ENCODE data around the gene F11. TPM values are rescaled to one million over a fixed set of nuclear protein-coding genes. Genes with fewer than 3 reads are reported as not detected.
"Not testable (repeated sequence)": the region's sequence is repeated elsewhere in the genome, so short reads cannot be mapped to it uniquely, and the experiment has no call there.

Gene F11
- total and polyA plus RNA-seq, 2 experiments from 2014 or later: not detected

DNA sequence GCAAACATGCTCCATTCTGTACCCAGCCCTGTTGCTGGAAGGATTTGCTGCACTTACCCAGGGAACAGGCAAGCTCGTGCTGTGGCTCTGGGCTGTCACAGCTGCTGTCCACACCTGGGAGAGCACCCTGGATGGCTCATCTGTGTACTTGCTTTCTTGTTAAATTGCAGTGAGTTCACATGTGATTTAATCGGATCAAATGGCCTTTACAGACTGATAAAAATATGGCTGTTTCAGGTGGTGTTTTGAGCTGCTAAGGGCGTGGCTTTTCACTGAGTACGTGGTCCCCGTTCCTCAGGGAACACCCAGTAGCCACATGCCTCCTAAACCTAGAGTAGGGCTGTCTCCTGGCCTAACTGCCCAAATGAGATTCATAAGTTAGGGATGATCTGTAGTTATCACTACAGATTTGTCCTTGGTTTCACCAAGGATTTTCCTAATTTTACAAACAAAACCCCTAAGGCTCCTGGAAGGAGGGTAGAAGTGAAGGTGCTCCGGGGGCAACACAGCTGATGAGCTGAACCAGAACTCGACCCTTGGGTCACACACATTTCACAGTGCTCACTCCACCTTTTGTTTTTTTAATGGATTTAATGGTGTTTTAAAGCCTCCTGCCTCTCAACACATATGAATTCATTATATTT, 25.0 kb upstream of the F11 start:
- Histone ChIP-seq H3K4me3 (no peak overlapping the region), H3K27ac (no peak overlapping the region), H4K20me1 (ENCODE audit: insufficient read depth) (no peaks in the 10 kb centered on the region), H3K79me2 (ENCODE audit: insufficient read depth) (no peaks in the 10 kb centered on the region), H3F3A (ENCODE audit: insufficient read depth) (no peaks in the 10 kb centered on the region), H3K4me2 (ENCODE audit: unreplicated experiment) (no peak overlapping the region), H2AFZ (no peak overlapping the region), H3K9me2 (ENCODE audit: insufficient read depth) (no peaks in the 10 kb centered on the region), H3K27me3 (replicated peaks; ENCODE audit: insufficient read depth) (no peaks in the 10 kb centered on the region), H3K4me1 (ENCODE audit: insufficient read depth) (no peaks in the 10 kb centered on the region), H3K9me3 (ENCODE audit: low read depth) (no peaks in the 10 kb centered on the region), H3K36me3 (ENCODE audit: low read depth) (no peaks in the 10 kb centered on the region), H3K9ac (no peak overlapping the region)
- in situ Hi-C loops (cut with MboI): no loop called here
- TF ChIP-seq EZH2 (IDR thresholded peaks at IDR 0.05; ENCODE audit: insufficient read depth, poor library complexity, severe bottlenecking) (no peak), EZH2phosphoT487 (IDR thresholded peaks at IDR 0.05; ENCODE audit: insufficient read depth, low read depth) (no peak)
- WGBS, 2 experiments (ENCODE audit: low coverage in 1 of 2, low lambda C conversion rate in 2 of 2, missing lambda C conversion rate in 2 of 2): 25 to 28% methylated on average over 7 of the region's 7 CpGs
- DNase-seq: no peak

GRCh38 chr4:186241616-186242015, 24.4 kb upstream of the F11 start:
- Histone ChIP-seq H2AFZ (no peak overlapping the region), H3K4me1 (ENCODE audit: insufficient read depth) (no peaks in the 10 kb centered on the region), H4K20me1 (ENCODE audit: insufficient read depth) (no peaks in the 10 kb centered on the region), H3K27ac (no peak overlapping the region), H3K4me3 (no peak overlapping the region), H3K4me2 (ENCODE audit: unreplicated experiment) (no peak overlapping the region), H3F3A (ENCODE audit: insufficient read depth) (no peaks in the 10 kb centered on the region), H3K79me2 (ENCODE audit: insufficient read depth) (no peaks in the 10 kb centered on the region), H3K9ac (no peak overlapping the region), H3K9me3 (ENCODE audit: low read depth) (no peaks in the 10 kb centered on the region), H3K27me3 (replicated peaks; ENCODE audit: insufficient read depth) (no peaks in the 10 kb centered on the region), H3K36me3 (ENCODE audit: low read depth) (no peaks in the 10 kb centered on the region), H3K9me2 (ENCODE audit: insufficient read depth) (no peaks in the 10 kb centered on the region)
- TF ChIP-seq EZH2phosphoT487 (IDR thresholded peaks at IDR 0.05; ENCODE audit: insufficient read depth, low read depth) (no peak), EZH2 (IDR thresholded peaks at IDR 0.05; ENCODE audit: insufficient read depth, poor library complexity, severe bottlenecking) (no peak)
- 31 to 32% methylated on average over 4 of the region's 4 CpGs for WGBS, 2 experiments (ENCODE audit: low coverage in 1 of 2, low lambda C conversion rate in 2 of 2, missing lambda C conversion rate in 2 of 2)
- no peak for DNase-seq
- in situ Hi-C loops (cut with MboI): no loop called here

DNA sequence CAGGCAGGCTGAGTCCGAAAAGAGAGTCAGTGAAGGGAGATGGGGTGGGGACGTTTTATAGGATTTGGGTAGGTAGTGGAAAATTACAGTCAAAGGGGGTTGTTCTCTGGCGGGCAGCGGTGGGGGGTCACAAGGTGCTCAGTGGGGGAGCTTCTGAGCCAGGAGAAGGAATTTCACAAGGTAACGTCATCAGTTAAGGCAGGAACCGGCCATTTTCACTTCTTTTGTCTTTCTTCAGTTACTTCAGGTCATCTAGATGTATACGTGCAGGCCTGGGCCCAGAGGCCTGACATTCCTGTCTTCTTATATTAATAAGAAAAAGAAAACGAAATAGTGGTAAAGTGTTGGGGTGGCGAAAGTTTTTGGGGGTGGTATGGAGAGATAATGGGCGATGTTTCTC, 24.0 kb upstream of the F11 start:
- H3K36me3 ChIP-seq (ENCODE audit: low read depth); H3K9me3 ChIP-seq (ENCODE audit: low read depth); H3K27me3 ChIP-seq (replicated peaks; ENCODE audit: insufficient read depth); H3F3A ChIP-seq (ENCODE audit: insufficient read depth); H3K27ac ChIP-seq; H4K20me1 ChIP-seq (ENCODE audit: insufficient read depth); in situ Hi-C loops (cut with MboI); H3K4me1 ChIP-seq (ENCODE audit: insufficient read depth); H2AFZ ChIP-seq; H3K4me2 ChIP-seq (ENCODE audit: unreplicated experiment); H3K9ac ChIP-seq; H3K4me3 ChIP-seq; DNase-seq; H3K9me2 ChIP-seq (ENCODE audit: insufficient read depth); H3K79me2 ChIP-seq (ENCODE audit: insufficient read depth): not testable (repeated sequence)
- WGBS, 2 experiments (ENCODE audit: low coverage in 1 of 2, low lambda C conversion rate in 2 of 2, missing lambda C conversion rate in 2 of 2): 35 to 41% methylated on average over 10 of the region's 10 CpGs

DNA sequence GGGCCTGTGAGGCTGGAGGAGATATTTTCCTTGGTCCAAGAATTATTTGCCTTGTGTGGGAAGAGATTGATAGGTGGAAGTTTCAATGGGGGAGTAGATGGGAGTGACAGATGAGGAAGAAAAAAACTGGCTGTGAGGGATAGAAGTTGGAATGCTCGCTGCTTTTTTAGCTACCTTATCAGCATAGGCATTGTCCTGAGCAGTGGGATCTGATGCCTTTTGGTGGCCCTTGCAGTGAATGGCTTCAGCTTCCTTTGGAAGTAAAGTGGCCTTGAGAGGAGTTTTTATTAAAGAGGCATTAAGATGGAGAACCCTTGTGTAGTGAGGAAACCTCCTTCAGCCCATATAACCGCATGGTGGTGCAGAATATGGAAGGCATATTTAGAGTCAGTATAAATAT, 22.7 kb upstream of the F11 start:
- Histone ChIP-seq H3K79me2 (ENCODE audit: insufficient read depth) (no peaks in the 10 kb centered on the region), H3K27ac (no peak overlapping the region), H3K9ac (no peak overlapping the region), H3K4me2 (ENCODE audit: unreplicated experiment) (no peak overlapping the region), H3K36me3 (ENCODE audit: low read depth) (no peaks in the 10 kb centered on the region), H3K4me1 (ENCODE audit: insufficient read depth) (no peaks in the 10 kb centered on the region), H3K9me3 (ENCODE audit: low read depth) (no peaks in the 10 kb centered on the region), H3F3A (ENCODE audit: insufficient read depth) (no peaks in the 10 kb centered on the region), H3K4me3 (no peak overlapping the region), H2AFZ (no peak overlapping the region), H4K20me1 (ENCODE audit: insufficient read depth) (no peaks in the 10 kb centered on the region), H3K9me2 (ENCODE audit: insufficient read depth) (no peaks in the 10 kb centered on the region), H3K27me3 (replicated peaks; ENCODE audit: insufficient read depth) (no peaks in the 10 kb centered on the region)
- DNase-seq: no peak
- in situ Hi-C loops (cut with MboI): no loop called here
- WGBS, 2 experiments (ENCODE audit: low coverage in 1 of 2, low lambda C conversion rate in 2 of 2, missing lambda C conversion rate in 2 of 2): 59 to 61% methylated on average over 2 of the region's 2 CpGs
- TF ChIP-seq EZH2 (IDR thresholded peaks at IDR 0.05; ENCODE audit: insufficient read depth, poor library complexity, severe bottlenecking): no peak

- H3K4me3 ChIP-seq: no peak overlapping the region
- H3K27ac ChIP-seq: no peak overlapping the region
- DNase-seq: no peak
- no peak overlapping the region for H3K4me2 ChIP-seq (ENCODE audit: unreplicated experiment)
- TF ChIP-seq EZH2phosphoT487 (IDR thresholded peaks at IDR 0.05; ENCODE audit: insufficient read depth, low read depth): no peak
- TF ChIP-seq EZH2 (IDR thresholded peaks at IDR 0.05; ENCODE audit: insufficient read depth, poor library complexity, severe bottlenecking): no peak
- H3K79me2 ChIP-seq (ENCODE audit: insufficient read depth): no peaks in the 10 kb centered on the region
- H3K9me3 ChIP-seq (ENCODE audit: low read depth): no peaks in the 10 kb centered on the region
- no peaks in the 10 kb centered on the region for H3K36me3 ChIP-seq (ENCODE audit: low read depth)
- H3K9me2 ChIP-seq (ENCODE audit: insufficient read depth): no peaks in the 10 kb centered on the region
- no peak overlapping the region for H2AFZ ChIP-seq
- in situ Hi-C loops (cut with MboI): no loop called here
- H3K9ac ChIP-seq: no peak overlapping the region
- H4K20me1 ChIP-seq (ENCODE audit: insufficient read depth): no peaks in the 10 kb centered on the region
- WGBS, 2 experiments (ENCODE audit: low coverage in 1 of 2, low lambda C conversion rate in 2 of 2, missing lambda C conversion rate in 2 of 2): 32 to 45% methylated on average over 5 of the region's 5 CpGs
- H3F3A ChIP-seq (ENCODE audit: insufficient read depth): no peaks in the 10 kb centered on the region
- no peaks in the 10 kb centered on the region for H3K4me1 ChIP-seq (ENCODE audit: insufficient read depth)
- no peaks in the 10 kb centered on the region for H3K27me3 ChIP-seq (replicated peaks; ENCODE audit: insufficient read depth)
Observed at GRCh38 chr4:186244835-186245234, 21.2 kb upstream of the F11 start.

DNA sequence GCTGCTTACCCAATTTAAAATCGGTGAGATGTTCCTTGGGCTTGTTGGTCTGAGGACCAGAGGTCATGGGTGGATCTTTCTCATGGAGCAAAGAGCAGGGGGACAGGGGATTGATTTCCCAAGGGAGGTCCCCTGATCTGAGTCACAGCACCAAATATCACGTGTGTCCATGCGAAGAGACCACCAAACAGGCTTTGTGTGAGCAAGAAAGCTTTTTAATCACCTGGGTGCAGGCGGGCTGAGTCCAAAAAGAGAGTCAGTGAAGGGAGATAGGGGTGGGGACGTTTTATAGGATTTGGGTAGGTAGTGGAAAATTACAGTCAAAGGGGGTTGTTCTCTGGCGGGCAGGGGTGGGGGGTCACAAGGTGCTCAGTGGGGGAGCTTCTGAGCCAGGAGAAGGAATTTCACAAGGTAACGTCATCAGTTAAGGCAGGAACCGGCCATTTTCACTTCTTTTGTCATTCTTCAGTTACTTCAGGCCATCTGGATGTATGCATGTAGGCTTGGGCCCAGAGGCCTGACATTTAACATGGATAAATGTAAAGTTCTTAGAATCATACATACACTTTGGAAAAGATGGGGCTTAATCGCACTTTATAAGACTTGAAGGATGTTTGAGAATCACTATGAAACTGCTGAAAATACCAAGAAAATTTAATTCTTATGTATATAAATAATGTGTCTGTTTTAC, 18.8 kb upstream of the F11 start:
- H3K4me3 ChIP-seq; H3K4me1 ChIP-seq (ENCODE audit: insufficient read depth); H3F3A ChIP-seq (ENCODE audit: insufficient read depth); H3K4me2 ChIP-seq (ENCODE audit: unreplicated experiment); H3K27ac ChIP-seq; H2AFZ ChIP-seq; DNase-seq; H3K36me3 ChIP-seq (ENCODE audit: low read depth); H3K9me3 ChIP-seq (ENCODE audit: low read depth); H3K9ac ChIP-seq; H4K20me1 ChIP-seq (ENCODE audit: insufficient read depth); H3K79me2 ChIP-seq (ENCODE audit: insufficient read depth); H3K9me2 ChIP-seq (ENCODE audit: insufficient read depth); H3K27me3 ChIP-seq (replicated peaks; ENCODE audit: insufficient read depth); in situ Hi-C loops (cut with MboI): not testable (repeated sequence)
- 45 to 53% methylated on average over 8 to 9 of the region's 9 CpGs for WGBS, 2 experiments (ENCODE audit: low coverage in 1 of 2, low lambda C conversion rate in 2 of 2, missing lambda C conversion rate in 2 of 2)
